GM12865 (cell line): ENCODE measurements around the gene ERBIN.

Experiments
- DNase-seq: peaks from one replicate; pipeline ENCODE4 v3.0.0; 2010; ENCODE audit warnings: low read depth
- H3K4me3 ChIP-seq: 2 replicates; pipeline ENCODE4 v1.5.1; 2011; ENCODE audit warnings: mild to moderate bottlenecking, low read depth, low read length, control low read depth
- TF ChIP-seq, protein P1 (sequence below): IDR thresholded peaks from 2 replicates; pipeline ENCODE4 v1.5.1; 2011; ENCODE audit warnings: low read length, control low read depth, low read depth, inconsistent platforms; ENCODE audit not compliant: insufficient read depth; ENCODE audit errors: missing control alignments

ERBIN gene

GRCh38 chr5:65981548-65981947, 55.2 kb downstream of the ERBIN start:
- TF ChIP-seq, protein P1, sequence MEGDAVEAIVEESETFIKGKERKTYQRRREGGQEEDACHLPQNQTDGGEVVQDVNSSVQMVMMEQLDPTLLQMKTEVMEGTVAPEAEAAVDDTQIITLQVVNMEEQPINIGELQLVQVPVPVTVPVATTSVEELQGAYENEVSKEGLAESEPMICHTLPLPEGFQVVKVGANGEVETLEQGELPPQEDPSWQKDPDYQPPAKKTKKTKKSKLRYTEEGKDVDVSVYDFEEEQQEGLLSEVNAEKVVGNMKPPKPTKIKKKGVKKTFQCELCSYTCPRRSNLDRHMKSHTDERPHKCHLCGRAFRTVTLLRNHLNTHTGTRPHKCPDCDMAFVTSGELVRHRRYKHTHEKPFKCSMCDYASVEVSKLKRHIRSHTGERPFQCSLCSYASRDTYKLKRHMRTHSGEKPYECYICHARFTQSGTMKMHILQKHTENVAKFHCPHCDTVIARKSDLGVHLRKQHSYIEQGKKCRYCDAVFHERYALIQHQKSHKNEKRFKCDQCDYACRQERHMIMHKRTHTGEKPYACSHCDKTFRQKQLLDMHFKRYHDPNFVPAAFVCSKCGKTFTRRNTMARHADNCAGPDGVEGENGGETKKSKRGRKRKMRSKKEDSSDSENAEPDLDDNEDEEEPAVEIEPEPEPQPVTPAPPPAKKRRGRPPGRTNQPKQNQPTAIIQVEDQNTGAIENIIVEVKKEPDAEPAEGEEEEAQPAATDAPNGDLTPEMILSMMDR = no peak
- no peak overlapping the region for H3K4me3 ChIP-seq
- DNase-seq = no peak

DNA sequence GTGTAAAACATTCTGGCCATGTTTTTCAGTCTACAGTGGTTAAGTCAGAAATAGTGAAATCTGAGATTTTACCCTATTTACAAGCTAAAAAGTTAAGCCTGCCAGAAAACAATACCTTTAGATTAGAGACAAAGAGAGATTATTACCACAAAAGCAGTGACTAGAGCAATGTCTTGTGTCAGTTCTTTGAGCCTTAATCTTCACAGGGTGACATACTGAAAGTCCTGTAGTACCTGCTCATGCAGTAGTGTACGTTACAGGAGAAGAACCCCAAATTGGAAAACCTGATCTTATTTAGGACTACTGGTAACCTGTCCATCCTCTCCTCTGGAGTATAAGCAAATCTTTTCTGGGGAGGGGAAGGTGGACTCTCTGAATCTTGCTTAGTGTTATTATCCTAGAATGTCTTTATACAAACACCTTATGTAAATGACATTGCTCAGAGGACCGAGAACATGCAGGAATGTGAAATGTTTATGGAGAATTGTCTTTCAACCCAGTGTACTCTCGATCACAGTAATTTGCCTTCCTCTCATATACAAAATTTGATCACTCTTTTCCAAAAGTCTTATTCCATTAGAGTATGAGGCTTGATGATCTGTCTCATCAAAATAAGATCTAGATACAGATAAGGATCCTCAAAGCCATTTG, 55.7 kb downstream of the ERBIN start:
- no peak overlapping the region for H3K4me3 ChIP-seq
- TF ChIP-seq, protein P1 = no peak
- DNase-seq = no peak

DNA sequence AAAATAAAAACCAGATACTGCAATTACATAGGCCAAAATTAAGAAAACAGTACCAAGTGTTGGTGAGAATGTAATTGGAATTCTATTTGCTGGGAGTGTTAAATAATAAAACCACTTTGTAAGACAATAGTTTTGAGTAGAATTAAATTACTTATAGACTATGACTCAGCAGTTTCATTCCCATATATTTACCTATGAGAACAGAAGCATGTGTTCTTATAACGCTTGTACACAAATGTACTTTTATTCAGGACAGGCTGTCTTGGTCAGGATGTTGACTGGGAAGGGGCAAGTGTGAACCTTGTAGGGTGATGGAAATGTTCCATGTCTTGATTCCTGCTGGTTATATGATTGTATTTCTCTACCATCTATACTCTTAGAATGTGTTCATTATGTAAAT, 56.3 kb downstream of the ERBIN start:
- no peak overlapping the region for H3K4me3 ChIP-seq
- TF ChIP-seq, protein P1 = no peak
- no peak for DNase-seq

- TF ChIP-seq, protein P1 = no peak
- no peak for DNase-seq
- no peak overlapping the region for H3K4me3 ChIP-seq
Observed at GRCh38 chr5:65984098-65984885, 57.9 kb downstream of the ERBIN start.

- DNase-seq = no peak
- no peak overlapping the region for H3K4me3 ChIP-seq
- TF ChIP-seq, protein P1 = no peak
Observed at GRCh38 chr5:65986050-65986451, 59.7 kb downstream of the ERBIN start.

GRCh38 chr5:65986796-65987195, 60.4 kb downstream of the ERBIN start:
- no peak for DNase-seq
- TF ChIP-seq, protein P1 = no peak
- no peak overlapping the region for H3K4me3 ChIP-seq

DNA sequence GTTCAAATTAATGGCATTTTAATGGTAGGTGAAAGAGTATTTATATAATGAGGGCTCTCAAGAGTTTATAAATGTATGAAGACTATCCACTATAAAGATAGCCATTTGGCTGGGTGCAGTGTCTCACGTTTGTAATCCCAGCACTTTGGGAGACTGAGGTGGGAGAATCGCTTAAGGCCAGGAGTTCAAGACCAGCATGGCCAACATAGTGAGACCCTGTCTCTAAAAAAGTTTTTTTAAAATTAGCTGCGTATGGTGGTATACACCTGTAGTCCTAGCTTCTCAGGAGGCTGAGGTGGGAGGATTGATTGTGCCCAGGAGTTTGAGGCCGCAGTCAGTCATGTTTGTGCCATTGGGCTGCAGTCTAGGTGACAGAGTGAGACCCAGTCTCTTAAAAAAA, 61.6 kb downstream of the ERBIN start:
- no peak for DNase-seq
- TF ChIP-seq, protein P1 = no peak
- H3K4me3 ChIP-seq = no peak overlapping the region
